Measurements from ENCODE around the gene NPY2R.

DNA sequence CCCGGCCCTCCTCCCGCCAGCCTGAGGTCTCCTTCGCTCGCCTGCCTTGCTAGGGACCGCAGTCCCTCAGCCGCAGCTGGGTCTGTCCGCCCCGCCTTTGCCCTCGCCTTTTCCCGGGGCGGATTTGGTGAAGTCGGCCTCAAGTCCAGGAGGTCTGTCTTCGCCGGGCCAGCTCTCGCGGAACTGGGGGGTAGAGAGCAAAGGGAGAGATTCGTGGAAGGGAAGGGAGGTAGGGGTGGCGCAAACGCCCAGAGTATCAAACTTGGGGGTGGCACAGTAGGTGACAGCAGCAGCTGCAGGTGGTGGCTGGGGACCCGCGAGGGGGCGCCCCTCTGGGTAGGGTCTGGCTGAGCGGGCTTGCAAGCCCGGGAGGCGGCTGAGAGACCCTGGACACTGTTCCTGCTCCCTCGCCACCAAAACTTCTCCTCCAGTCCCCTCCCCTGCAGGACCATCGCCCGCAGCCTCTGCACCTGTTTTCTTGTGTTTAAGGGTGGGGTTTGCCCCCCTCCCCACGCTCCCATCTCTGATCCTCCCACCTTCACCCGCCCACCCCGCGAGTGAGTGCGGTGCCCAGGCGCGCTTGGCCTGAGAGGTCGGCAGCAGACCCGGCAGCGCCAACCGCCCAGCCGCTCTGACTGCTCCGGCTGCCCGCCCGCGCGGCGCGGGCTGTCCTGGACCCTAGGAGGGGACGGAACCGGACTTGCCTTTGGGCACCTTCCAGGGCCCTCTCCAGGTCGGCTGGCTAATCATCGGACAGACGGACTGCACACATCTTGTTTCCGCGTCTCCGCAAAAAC, at the start of gene NPY2R:
- TF ChIP-seq, protein P1, sequence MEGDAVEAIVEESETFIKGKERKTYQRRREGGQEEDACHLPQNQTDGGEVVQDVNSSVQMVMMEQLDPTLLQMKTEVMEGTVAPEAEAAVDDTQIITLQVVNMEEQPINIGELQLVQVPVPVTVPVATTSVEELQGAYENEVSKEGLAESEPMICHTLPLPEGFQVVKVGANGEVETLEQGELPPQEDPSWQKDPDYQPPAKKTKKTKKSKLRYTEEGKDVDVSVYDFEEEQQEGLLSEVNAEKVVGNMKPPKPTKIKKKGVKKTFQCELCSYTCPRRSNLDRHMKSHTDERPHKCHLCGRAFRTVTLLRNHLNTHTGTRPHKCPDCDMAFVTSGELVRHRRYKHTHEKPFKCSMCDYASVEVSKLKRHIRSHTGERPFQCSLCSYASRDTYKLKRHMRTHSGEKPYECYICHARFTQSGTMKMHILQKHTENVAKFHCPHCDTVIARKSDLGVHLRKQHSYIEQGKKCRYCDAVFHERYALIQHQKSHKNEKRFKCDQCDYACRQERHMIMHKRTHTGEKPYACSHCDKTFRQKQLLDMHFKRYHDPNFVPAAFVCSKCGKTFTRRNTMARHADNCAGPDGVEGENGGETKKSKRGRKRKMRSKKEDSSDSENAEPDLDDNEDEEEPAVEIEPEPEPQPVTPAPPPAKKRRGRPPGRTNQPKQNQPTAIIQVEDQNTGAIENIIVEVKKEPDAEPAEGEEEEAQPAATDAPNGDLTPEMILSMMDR (CRISPR knock-in tag; IDR thresholded peaks at IDR 0.05), result no peak
- TF ChIP-seq ATF7 (IDR thresholded peaks at IDR 0.05), result no peak
- TF ChIP-seq ATF7 (CRISPR knock-in tag; IDR thresholded peaks at IDR 0.05), result no peak
- no peak for TF ChIP-seq NR1H2 (CRISPR knock-in tag; IDR thresholded peaks at IDR 0.05; ENCODE audit: borderline replicate concordance, low read depth)
- TF ChIP-seq NCOR1 (IDR thresholded peaks at IDR 0.05; ENCODE audit: borderline replicate concordance, low read length), result no peak
- TF ChIP-seq, protein P2, sequence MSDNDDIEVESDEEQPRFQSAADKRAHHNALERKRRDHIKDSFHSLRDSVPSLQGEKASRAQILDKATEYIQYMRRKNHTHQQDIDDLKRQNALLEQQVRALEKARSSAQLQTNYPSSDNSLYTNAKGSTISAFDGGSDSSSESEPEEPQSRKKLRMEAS (IDR thresholded peaks at IDR 0.05), result no peak
- TF ChIP-seq ZNF382 (CRISPR knock-in tag; IDR thresholded peaks at IDR 0.05; ENCODE audit: borderline replicate concordance), result no peak
- no peak for TF ChIP-seq RBM39 (IDR thresholded peaks at IDR 0.05; ENCODE audit: low read depth, low read length, poor library complexity, severe bottlenecking)
- TF ChIP-seq, protein P3, sequence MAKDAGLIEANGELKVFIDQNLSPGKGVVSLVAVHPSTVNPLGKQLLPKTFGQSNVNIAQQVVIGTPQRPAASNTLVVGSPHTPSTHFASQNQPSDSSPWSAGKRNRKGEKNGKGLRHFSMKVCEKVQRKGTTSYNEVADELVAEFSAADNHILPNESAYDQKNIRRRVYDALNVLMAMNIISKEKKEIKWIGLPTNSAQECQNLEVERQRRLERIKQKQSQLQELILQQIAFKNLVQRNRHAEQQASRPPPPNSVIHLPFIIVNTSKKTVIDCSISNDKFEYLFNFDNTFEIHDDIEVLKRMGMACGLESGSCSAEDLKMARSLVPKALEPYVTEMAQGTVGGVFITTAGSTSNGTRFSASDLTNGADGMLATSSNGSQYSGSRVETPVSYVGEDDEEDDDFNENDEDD (CRISPR knock-in tag; IDR thresholded peaks at IDR 0.05; ENCODE audit: borderline replicate concordance), result no peak
- no peak for TF ChIP-seq ZSCAN31 (CRISPR knock-in tag; IDR thresholded peaks at IDR 0.05; ENCODE audit: low read depth)
- TF ChIP-seq ETV6 (CRISPR knock-in tag; conservative IDR thresholded peaks at IDR 0.05), result no peak
- no peak for TF ChIP-seq ZNF550 (CRISPR knock-in tag; IDR thresholded peaks at IDR 0.05; ENCODE audit: borderline replicate concordance)
- no peak for TF ChIP-seq NR2F6 (IDR thresholded peaks at IDR 0.05)
- no peak for TF ChIP-seq NR2F6 (CRISPR knock-in tag; IDR thresholded peaks at IDR 0.05)
- TF ChIP-seq, protein P4, sequence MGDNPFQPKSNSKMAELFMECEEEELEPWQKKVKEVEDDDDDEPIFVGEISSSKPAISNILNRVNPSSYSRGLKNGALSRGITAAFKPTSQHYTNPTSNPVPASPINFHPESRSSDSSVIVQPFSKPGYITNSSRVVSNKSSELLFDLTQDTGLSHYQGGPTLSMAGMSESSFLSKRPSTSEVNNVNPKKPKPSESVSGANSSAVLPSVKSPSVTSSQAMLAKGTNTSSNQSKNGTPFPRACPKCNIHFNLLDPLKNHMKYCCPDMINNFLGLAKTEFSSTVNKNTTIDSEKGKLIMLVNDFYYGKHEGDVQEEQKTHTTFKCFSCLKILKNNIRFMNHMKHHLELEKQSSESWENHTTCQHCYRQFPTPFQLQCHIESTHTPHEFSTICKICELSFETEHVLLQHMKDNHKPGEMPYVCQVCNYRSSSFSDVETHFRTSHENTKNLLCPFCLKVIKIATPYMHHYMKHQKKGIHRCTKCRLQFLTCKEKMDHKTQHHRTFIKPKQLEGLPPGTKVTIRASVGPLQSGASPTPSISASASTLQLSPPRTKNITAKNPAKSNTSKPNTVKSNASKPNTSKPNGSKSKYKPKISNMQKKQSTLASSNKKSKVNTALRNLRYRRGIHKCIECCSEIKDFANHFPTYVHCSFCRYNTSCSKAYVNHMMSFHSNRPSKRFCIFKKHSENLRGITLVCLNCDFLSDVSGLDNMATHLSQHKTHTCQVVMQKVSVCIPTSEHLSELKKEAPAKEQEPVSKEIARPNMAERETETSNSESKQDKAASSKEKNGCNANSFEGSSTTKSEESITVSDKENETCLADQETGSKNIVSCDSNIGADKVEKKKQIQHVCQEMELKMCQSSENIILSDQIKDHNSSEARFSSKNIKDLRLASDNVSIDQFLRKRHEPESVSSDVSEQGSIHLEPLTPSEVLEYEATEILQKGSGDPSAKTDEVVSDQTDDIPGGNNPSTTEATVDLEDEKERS (CRISPR knock-in tag; IDR thresholded peaks at IDR 0.05), result no peak
- TF ChIP-seq, protein P5, sequence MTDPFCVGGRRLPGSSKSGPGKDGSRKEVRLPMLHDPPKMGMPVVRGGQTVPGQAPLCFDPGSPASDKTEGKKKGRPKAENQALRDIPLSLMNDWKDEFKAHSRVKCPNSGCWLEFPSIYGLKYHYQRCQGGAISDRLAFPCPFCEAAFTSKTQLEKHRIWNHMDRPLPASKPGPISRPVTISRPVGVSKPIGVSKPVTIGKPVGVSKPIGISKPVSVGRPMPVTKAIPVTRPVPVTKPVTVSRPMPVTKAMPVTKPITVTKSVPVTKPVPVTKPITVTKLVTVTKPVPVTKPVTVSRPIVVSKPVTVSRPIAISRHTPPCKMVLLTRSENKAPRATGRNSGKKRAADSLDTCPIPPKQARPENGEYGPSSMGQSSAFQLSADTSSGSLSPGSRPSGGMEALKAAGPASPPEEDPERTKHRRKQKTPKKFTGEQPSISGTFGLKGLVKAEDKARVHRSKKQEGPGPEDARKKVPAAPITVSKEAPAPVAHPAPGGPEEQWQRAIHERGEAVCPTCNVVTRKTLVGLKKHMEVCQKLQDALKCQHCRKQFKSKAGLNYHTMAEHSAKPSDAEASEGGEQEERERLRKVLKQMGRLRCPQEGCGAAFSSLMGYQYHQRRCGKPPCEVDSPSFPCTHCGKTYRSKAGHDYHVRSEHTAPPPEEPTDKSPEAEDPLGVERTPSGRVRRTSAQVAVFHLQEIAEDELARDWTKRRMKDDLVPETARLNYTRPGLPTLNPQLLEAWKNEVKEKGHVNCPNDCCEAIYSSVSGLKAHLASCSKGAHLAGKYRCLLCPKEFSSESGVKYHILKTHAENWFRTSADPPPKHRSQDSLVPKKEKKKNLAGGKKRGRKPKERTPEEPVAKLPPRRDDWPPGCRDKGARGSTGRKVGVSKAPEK (CRISPR knock-in tag; IDR thresholded peaks at IDR 0.05; ENCODE audit: borderline replicate concordance), result no peak
